Tibial nerve (tissue), 4 donors: ENCODE data around the gene CLHC1.

Experiments used
- EP300 ChIP-seq, 2 donors: sonication (generic); formaldehyde crosslinking; IDR thresholded peaks; one replicate each; pipeline ENCODE4 v1.6.1; 2017; ENCODE audit warnings: antibody characterized with exemption in 2 of 2, mild to moderate bottlenecking in 1 of 2
- POLR2A ChIP-seq, 2 donors: fragments of 450-650 bp; IDR thresholded peaks; one replicate each; pipeline ENCODE4 v1.6.1; 2017; ENCODE audit warnings: antibody characterized with exemption in 2 of 2, mild to moderate bottlenecking in 2 of 2, moderate library complexity in 2 of 2
- TF ChIP-seq, protein P1 (sequence below), 5 experiments: fragments of 200-600 bp in 3 of 5; fragments of 450-650 bp in 2 of 5; sonication (generic) in 3 of 5; IDR thresholded peaks; one replicate each; pipeline ENCODE4 v1.5.1; 2016 to 2019; ENCODE audit warnings: antibody characterized with exemption in 5 of 5, mild to moderate bottlenecking in 3 of 5, moderate library complexity in 2 of 5

DNA sequence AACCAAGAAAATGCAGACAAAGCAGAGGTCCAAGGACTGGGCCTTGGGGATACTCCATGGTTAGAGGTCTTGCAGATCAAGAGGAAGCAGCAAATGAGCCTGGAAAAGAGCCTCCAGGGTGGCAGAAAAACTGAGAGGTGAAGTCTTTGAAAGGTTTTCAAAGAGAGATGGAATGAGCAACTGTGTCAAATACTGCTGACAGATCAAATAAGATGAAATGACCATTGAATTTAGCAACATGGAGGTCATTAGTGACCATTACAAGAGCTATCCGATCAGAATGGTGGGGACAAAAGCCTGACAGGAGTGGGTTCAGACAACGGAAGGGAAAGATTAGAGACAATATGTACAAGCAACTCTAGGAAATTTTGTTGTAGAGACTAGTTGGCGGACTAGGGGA, 1.5 kb downstream of the CLHC1 start:
- TF ChIP-seq, protein P1, sequence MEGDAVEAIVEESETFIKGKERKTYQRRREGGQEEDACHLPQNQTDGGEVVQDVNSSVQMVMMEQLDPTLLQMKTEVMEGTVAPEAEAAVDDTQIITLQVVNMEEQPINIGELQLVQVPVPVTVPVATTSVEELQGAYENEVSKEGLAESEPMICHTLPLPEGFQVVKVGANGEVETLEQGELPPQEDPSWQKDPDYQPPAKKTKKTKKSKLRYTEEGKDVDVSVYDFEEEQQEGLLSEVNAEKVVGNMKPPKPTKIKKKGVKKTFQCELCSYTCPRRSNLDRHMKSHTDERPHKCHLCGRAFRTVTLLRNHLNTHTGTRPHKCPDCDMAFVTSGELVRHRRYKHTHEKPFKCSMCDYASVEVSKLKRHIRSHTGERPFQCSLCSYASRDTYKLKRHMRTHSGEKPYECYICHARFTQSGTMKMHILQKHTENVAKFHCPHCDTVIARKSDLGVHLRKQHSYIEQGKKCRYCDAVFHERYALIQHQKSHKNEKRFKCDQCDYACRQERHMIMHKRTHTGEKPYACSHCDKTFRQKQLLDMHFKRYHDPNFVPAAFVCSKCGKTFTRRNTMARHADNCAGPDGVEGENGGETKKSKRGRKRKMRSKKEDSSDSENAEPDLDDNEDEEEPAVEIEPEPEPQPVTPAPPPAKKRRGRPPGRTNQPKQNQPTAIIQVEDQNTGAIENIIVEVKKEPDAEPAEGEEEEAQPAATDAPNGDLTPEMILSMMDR (IDR thresholded peaks at IDR 0.05) = no peak
- no peak for TF ChIP-seq EP300 (IDR thresholded peaks at IDR 0.05)
- no peak for TF ChIP-seq POLR2A (IDR thresholded peaks at IDR 0.05)
